ENCODE results near the gene PACS2.

DNA sequence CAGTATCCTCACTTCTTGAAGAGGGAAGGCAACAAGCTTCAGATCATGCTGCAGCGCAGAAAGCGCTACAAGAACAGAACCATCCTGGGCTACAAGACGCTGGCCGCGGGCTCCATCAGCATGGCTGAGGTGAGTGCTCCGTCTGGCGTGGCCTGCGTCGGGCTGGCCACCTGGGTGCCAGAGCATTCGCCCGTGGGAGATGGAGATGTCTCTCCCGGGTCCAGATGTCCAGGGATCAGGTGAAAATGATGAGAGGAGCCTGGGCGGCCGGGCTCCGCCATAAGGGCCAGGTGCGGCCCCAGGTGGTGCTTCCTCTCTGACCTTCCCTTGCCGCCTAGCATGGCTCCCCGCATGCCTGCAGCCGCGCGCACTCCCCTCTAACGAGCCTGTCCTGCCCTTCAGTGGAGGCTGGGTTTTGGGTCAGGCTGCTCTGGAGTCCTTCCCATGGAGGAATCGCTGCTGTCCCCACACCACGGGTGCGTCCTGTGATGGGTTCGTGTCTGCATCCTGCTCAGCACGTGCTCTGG lies 40.6 kb downstream of the PACS2 start:
- TF ChIP-seq CTCF (IDR thresholded peaks at IDR 0.05; ENCODE audit: low read depth, low read length): no peak
- no peak for TF ChIP-seq POLR2A (IDR thresholded peaks at IDR 0.05; ENCODE audit: extremely low read depth, insufficient read length)
- TF ChIP-seq, protein P1, sequence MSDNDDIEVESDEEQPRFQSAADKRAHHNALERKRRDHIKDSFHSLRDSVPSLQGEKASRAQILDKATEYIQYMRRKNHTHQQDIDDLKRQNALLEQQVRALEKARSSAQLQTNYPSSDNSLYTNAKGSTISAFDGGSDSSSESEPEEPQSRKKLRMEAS (IDR thresholded peaks at IDR 0.05; ENCODE audit: low read depth, low read length): no peak
